OCI-LY1 (cell line): ENCODE data around the gene ARHGEF10L.

Source experiments
- CTCF ChIP-seq: fragments of 200-600 bp; sonication (generic), shearing (Covaris generic); IDR thresholded peaks from 2 replicates; pipeline ENCODE4 v1.5.1; 2017; ENCODE audit warnings: mild to moderate bottlenecking, antibody characterized with exemption, low read length, moderate library complexity, mixed read lengths
- EZH2 ChIP-seq: fragments of 200-600 bp; sonication (generic), shearing (Covaris generic); IDR thresholded peaks from 2 replicates; pipeline ENCODE4 v1.8.0; 2017; ENCODE audit warnings: borderline replicate concordance, mixed run types, mild to moderate bottlenecking, antibody characterized with exemption, low read length, moderate library complexity, mixed read lengths

GRCh38 chr1:17511188-17511587, 28.3 kb upstream of the ARHGEF10L start:
- TF ChIP-seq CTCF (no peak), EZH2 (no peak)
